ENCODE measurements around the gene U2AF2.

U2AF2 gene

DNA sequence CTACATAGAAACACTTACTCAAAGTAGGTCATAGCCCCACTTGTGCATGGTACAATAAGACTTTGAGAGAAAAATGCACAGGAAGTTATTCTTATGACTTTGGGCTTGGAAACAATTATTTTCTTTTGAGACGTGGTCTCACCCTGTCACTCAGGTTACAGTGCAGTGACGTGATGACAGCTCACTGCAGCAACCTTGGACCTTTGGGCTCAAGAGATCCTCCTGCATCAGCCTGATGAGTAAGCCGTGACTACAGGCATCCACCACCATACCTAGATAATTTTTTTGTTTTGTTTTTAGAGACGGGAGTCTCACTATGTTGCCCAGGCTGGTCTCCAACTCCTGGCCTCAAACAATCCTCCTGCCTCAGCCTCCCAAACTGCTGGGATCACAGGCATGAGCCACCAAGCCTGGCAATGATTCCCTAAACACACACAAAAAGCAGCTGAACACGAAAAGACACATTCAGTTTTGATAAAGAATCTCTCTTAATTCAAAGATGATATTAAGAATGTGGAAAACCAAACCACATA, 65.4 kb downstream of the U2AF2 start:
- DNase-seq: no peak

DNA sequence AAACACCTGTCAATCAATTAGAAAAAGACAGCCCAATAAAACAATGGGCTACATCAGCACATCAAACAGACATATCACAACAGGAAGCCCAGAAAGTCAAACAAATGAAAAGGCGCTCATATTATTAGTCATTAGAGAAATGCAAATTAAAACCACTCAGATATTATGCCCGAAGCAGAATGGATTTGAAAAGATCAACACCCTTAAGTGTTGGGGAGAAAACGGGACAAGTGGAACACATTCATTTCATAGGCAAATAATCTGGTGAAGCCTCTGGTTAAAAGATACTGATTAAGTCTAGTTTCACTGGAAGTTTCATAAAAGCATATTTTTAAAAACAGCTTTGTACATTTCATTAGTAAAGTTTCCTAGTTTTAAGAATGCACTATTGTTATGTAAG, 66.0 kb downstream of the U2AF2 start:
- DNase-seq: no peak

DNA sequence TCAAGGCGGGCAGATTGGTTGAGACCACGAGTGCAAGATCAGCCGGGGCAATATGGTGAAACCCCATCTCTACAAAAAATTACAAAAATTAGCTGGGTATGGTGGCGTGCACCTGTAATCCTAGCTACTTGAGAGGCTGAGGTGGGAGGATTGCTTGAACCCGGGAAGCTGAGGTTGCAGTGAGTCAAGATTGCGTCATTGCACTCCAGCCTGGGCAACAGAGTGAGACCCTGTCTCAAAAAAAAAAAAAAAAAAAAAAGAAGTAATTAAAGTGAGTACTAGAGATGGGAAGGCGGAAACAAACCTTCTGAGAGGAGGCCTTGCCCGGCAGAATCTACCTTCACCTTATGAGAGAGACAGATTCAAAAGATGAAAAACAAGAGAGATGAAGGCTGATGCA, 68.7 kb downstream of the U2AF2 start:
- DNase-seq: no peak

Data from hematopoietic multipotent progenitor cell treated with erythropoietin and hydrocortisone succinate and interleukin-3 and kit ligand, for 4 days (in vitro differentiated cells).